Activated CD4-positive, alpha-beta memory T cell treated with anti-CD3 and anti-CD28 coated beads for 36 hours (primary cell): ENCODE data around the gene KIFC1. TPM values are rescaled to one million over a fixed set of nuclear protein-coding genes. Genes with fewer than 3 reads are reported as not detected.
A peak's percentile ranks its signal among the peaks of the same experiment; 100 is the strongest.

Experiments
- CTCF ChIA-PET: fragments of 350-600 bp; sonication (Branson Sonifier 250); formaldehyde crosslinking; loops from one replicate; lab custom pipeline; 2021; ENCODE audit warnings: antibody characterized with exemption, inconsistent platforms; lab: Charles Lee
- POLR2A ChIA-PET: fragments of 350-600 bp; sonication (Branson Sonifier 250); formaldehyde crosslinking; loops from one replicate; lab custom pipeline; 2021; ENCODE audit warnings: antibody characterized with exemption; lab: Charles Lee
- DNase-seq: peaks from one replicate; pipeline ENCODE4 v3.0.0-alpha.2; 2020
- H3K27ac Mint-ChIP-seq: one replicate; pipeline ENCODE4 v1.8.0; 2021; ENCODE audit warnings: mixed read lengths
- H3K27me3 Mint-ChIP-seq: one replicate; pipeline ENCODE4 v1.8.0; 2021; ENCODE audit warnings: mixed read lengths
- H3K36me3 Mint-ChIP-seq: one replicate; pipeline ENCODE4 v1.8.0; 2021; ENCODE audit warnings: mixed read lengths
- H3K4me1 Mint-ChIP-seq: one replicate; pipeline ENCODE4 v1.8.0; 2021; ENCODE audit warnings: low read depth, mixed read lengths
- H3K4me3 Mint-ChIP-seq: one replicate; pipeline ENCODE4 v1.8.0; 2021; ENCODE audit warnings: mild to moderate bottlenecking, mixed read lengths
- H3K9me3 Mint-ChIP-seq: one replicate; pipeline ENCODE4 v1.8.0; 2021; ENCODE audit warnings: mixed read lengths
- intact Hi-C: fragments of 100-400 bp; cut with micrococcal nuclease; formaldehyde crosslinking; loops from one replicate; pipeline ENCODE4 v1.15.1; 2023
- total RNA-seq, 2 experiments: library from RNA; stranded (reverse); gene quantifications; one replicate each; pipeline ENCODE4 v1.2.3, GENCODE V29; 2021

The KIFC1 gene
- total RNA-seq, 2 experiments from 2014 or later = 94.6 to 103 TPM

DNA sequence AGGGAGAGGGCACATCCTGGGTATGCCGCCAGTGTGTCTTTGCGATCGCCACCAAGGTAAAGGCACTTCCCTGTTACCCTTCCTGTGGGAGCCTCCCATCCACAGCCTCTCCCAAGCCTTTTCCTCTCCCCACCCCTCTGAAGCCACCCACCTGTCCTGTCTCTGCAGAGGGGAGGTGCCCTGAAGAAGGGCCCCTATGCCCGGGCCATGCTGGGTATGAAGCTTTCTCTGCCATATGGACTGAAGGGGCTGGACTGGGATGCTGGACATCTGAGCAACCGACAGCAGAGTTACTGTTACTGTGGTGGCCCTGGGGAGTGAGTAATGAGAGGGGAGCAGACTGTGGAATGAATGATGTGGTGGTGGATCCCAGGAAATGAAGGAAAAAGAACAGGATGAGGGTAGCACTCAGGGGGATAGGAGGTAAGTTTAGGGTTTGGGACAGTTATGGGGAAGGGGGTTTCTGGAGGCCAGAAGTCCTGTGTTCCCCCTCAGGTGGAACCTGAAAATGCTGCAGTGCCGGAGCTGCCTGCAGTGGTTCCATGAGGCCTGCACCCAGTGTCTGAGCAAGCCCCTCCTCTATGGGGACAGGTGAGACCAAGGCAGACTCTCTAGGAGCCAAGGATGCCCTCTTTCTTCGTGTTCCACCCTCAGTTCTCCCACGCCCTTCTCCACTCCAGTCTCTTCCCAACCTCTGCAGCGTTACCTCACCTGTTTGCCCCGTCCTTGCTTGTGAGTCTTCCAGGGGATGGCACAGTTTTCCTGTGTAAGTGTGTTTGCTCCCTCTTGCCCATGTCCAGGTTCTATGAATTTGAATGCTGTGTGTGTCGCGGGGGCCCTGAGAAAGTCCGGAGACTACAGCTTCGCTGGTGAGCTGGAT is 21.9 kb downstream of the KIFC1 start:
- ChIA-PET POLR2A (interaction anchor here (1.0 kb wide), 1 partner anchor 96 kb away, joined by 3 read pairs; the partner anchor contains the start of gene ZBTB22), CTCF (interaction anchor here (1.3 to 2.0 kb wide), 2 partner anchors 12 to 23 kb away, joined by 5 to 6 read pairs; no protein-coding TSS in a partner anchor)
- Mint-ChIP-seq H3K36me3 (peaks cover 37% of the 10 kb centered on the region), H3K27me3 (no peaks in the 10 kb centered on the region), H3K9me3 (no peaks in the 10 kb centered on the region), H3K4me3 (no peak overlapping the region), H3K27ac (peak overlapping the region; percentile 52), H3K4me1 (peaks cover 59% of the 10 kb centered on the region)
- intact Hi-C loops = loop anchor here (5.0 to 10.0 kb wide), 3 partner anchors 281 to 1219 kb away; partner anchors contain the start of genes GPSM3, HMGA1 and PBX2
- DNase-seq = no peak

DNA sequence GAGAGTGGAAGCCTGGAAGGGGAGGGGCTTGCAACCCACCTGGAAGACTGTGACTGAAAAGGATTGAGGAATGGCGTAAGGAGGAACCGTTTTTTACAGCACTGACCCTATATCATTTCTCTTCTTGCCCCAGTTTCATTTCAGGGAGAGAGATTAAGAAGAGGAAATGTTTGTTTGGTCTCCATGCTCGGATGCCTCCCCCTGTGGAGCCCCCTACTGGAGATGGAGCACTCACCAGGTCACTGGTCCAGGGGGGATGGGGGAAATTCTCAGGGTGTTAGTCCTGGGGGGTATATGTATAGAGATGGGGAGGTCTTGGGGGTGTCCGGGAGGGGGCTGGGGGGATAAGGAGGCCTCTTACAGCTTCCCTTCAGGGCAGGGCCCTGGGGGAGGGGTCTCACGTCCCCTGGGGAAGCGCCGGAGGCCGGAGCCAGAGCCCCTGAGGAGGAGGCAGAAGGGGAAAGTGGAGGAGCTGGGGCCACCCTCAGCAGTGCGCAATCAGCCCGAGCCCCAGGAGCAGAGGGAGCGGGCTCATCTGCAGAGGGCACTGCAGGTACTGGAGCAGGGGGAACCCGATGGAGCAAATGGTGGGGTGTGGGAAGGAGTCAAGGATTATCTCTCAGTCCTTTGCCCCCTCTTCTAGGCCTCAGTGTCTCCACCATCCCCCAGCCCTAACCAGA is 23.1 kb downstream of the KIFC1 start:
- peaks cover 67% of the 10 kb centered on the region for H3K4me1 Mint-ChIP-seq
- DNase-seq = no peak
- no peak overlapping the region for H3K4me3 Mint-ChIP-seq
- H3K9me3 Mint-ChIP-seq = no peaks in the 10 kb centered on the region
- H3K36me3 Mint-ChIP-seq = peaks cover 34% of the 10 kb centered on the region
- H3K27ac Mint-ChIP-seq = peak overlapping the region; percentile 99
- ChIA-PET CTCF (interaction anchor here (1.2 to 2.0 kb wide), 3 partner anchors 11 to 24 kb away, joined by 5 to 6 read pairs (median 6); no protein-coding TSS in a partner anchor), POLR2A (interaction anchor here (0.6 to 3.5 kb wide), 3 partner anchors 11 to 197 kb away, joined by 3 to 24 read pairs (median 3); partner anchors contain the start of gene ZBTB22)
- H3K27me3 Mint-ChIP-seq = no peaks in the 10 kb centered on the region
- intact Hi-C loops = loop anchor here (5.0 to 10.0 kb wide), 5 partner anchors 280 to 1220 kb away; partner anchors contain the start of genes BRD2, GPSM3, HMGA1 and PBX2

DNA sequence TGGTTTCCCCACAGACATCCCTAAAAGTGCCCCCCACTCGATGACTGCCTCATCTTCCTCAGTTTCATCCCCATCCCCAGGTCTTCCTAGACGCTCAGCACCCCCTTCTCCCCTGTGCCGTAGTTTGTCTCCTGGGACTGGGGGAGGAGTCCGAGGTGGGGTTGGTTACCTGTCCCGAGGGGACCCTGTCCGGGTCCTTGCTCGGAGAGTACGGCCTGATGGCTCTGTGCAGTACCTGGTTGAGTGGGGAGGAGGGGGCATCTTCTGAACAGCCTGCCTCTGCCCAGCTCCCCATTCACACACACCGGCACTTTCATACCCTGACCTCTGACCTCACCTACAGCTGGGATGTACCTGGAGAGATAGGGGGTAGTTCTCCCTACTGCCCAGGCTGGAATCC is 24.2 kb downstream of the KIFC1 start:
- CTCF ChIA-PET = interaction anchor here (0.7 to 1.2 kb wide), 3 partner anchors 10 to 25 kb away, joined by 3 to 6 read pairs (median 4); no protein-coding TSS in a partner anchor

DNA sequence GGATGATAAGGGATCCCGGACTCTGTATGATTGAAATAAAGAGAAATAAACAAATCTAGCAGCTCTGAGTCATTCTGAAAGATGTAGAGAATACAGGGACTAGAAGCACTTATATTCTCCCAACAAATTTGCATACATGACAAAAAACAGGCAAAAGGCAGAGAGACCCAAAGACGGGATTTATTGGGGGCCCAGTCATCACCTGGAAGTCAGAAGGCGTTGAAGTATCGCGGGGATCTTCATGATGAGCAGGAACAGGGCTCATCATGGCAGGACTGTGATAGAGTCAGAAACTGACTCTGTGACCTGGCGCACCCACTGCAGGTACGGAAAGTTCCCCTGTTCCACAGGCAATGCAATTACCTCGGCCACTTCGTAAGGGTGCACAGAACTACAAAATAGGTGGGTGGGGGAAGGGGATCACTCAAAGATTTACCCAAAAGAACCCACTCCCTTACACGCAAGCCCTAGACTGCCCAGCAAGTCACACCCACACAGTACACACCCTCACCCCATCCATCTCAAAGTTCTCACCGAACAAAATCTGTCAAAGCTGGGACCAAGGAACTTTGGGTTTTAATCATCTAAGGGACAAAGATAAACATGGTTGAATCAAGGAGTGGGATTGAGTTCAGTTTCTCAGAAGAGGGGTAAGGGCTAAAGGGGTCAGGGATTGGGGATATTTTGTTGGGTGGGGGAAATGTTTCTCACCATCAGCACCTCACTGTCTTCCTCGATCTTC is 24.9 kb downstream of the KIFC1 start:
- peaks cover 34% of the 10 kb centered on the region for H3K36me3 Mint-ChIP-seq

More for the DNA sequence above, 24.2 kb downstream of the KIFC1 start:
- POLR2A ChIA-PET = interaction anchor here (1.6 to 3.5 kb wide), 2 partner anchors 10 to 98 kb away, joined by 4 to 24 read pairs; partner anchors contain the start of gene ZBTB22
- peak overlapping the region; percentile 99 for H3K27ac Mint-ChIP-seq
- H3K27me3 Mint-ChIP-seq = no peaks in the 10 kb centered on the region
- intact Hi-C loops = loop anchor here (5.0 to 10.0 kb wide), 4 partner anchors 279 to 1221 kb away; partner anchors contain the start of genes BRD2, GPSM3, PBX2 and PSMB8
- no peak for DNase-seq
- H3K36me3 Mint-ChIP-seq = peaks cover 34% of the 10 kb centered on the region
- H3K4me3 Mint-ChIP-seq = peak overlapping the region; percentile 60
- H3K9me3 Mint-ChIP-seq = no peaks in the 10 kb centered on the region
- peaks cover 65% of the 10 kb centered on the region for H3K4me1 Mint-ChIP-seq

DNA sequence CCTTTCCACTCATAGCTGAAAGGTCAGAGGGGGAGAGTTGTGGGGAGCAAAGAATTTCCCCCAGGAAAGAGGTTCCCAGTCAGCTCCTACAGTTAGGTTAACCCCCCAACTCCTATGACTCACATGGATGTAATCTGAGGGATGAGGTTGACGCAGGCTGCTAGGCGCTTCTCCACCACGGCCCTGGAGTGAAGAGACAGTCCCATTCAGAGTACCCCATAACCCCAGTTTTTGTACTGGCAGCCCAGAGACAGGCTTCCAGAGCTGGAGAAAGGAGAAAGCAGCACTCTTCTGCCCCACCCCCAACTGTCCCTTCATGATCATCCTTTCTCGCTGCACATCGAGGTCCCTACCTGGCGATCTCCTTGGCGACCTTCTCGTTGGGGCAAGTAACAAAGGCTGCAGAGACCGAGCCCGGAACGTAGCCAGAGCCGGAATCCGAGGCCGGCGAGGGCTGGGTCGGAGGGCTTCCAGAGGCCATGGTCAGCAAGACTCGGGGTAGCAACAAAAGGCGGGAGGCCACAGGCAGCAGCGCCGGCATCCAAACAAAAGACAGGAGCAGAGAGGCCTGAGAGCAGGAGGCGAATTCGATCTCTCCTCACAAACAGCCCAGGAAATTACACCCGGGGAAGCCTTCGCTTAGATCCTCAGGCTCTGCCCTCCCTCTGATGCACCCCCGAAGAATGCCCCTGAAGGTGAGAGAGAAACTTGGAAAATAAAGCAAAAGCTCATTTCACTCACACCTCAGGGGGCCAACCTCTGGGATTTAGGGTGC is 25.7 kb downstream of the KIFC1 start:
- H3K4me1 Mint-ChIP-seq = peaks cover 63% of the 10 kb centered on the region
- intact Hi-C loops = loop anchor here (5.0 to 10.0 kb wide), 4 partner anchors 277 to 1223 kb away; partner anchors contain the start of genes BRD2, GPSM3, PBX2 and PSMB8
- H3K27ac Mint-ChIP-seq = peak overlapping the region; percentile 99
- H3K27me3 Mint-ChIP-seq = no peaks in the 10 kb centered on the region
- DNase-seq = peak; percentile 57
- H3K9me3 Mint-ChIP-seq = no peaks in the 10 kb centered on the region
- ChIA-PET POLR2A (interaction anchor here (1.0 to 3.5 kb wide), 8 partner anchors 9 to 204 kb away, joined by 3 to 24 read pairs (median 4); partner anchors contain the start of genes B3GALT4, ITPR3, KIFC1 and ZBTB22), CTCF (interaction anchor here (1.5 kb wide), 1 partner anchor 8 kb away, joined by 8 read pairs; no protein-coding TSS in a partner anchor)
- H3K36me3 Mint-ChIP-seq = peaks cover 33% of the 10 kb centered on the region
- peak overlapping the region; percentile 94 for H3K4me3 Mint-ChIP-seq

More for the DNA sequence above, 24.9 kb downstream of the KIFC1 start:
- peak; percentile 77 for DNase-seq
- ChIA-PET POLR2A (interaction anchor here (1.0 to 3.5 kb wide), 7 partner anchors 9 to 205 kb away, joined by 3 to 24 read pairs (median 4); partner anchors contain the start of genes B3GALT4, ITPR3, KIFC1 and ZBTB22), CTCF (interaction anchor here (1.0 to 1.5 kb wide), 2 partner anchors 9 to 13 kb away, joined by 4 to 8 read pairs; no protein-coding TSS in a partner anchor)
- intact Hi-C loops = loop anchor here (5.0 to 10.0 kb wide), 4 partner anchors 278 to 1222 kb away; partner anchors contain the start of genes BRD2, GPSM3, PBX2 and PSMB8
- peak overlapping the region; percentile 94 for H3K4me3 Mint-ChIP-seq
- peaks cover 66% of the 10 kb centered on the region for H3K4me1 Mint-ChIP-seq
- H3K27me3 Mint-ChIP-seq = no peaks in the 10 kb centered on the region
- no peaks in the 10 kb centered on the region for H3K9me3 Mint-ChIP-seq
- peak overlapping the region; percentile 99 for H3K27ac Mint-ChIP-seq

DNA sequence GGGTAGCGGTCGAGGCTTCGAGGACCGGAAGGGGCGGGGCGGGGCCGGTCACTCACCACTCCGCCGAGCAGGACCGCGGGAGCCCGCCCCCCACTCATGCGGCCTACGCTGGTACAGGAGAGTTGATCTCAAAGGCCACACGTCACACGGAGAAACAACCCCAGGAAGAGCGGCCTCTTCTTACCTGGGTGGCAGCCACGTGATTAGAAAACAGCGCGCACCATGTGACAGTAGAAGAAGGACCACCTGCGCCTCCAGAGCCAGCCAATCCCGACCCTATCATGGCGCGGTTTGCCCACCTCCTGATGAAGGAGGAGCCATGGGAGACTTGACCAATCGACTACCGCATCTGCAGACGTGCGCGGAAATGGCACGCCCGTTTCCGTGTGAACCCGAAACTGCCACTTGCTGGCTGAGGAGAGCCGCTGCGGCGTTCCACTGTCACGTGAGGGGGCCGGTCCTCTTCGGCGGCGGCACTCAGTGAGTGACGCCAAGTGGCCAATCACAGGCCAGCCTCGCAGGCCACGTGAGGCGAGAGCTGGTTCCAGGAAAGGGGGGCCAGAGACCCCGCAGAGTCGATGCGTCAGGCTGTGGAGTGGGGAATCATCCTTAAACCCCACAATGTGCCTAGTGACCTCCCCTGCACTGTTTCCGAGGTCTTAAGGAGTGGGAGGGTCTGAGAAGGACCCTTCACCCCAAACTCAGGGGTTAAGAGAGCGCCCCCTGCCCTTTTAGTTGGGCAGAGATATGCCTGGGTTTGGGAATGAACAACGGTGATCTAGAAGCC is 26.5 kb downstream of the KIFC1 start, which contains the start of gene CUTA:
Gene CUTA (minus strand): TSS at position 205 of the 787 bp plus-strand sequence. CDS start 107 bp downstream, at position 98.
- ChIA-PET CTCF (interaction anchor here (0.9 to 1.7 kb wide), 7 partner anchors 11 to 168 kb away, joined by 3 to 9 read pairs (median 4); no protein-coding TSS in a partner anchor), POLR2A (interaction anchor here (0.8 to 3.5 kb wide), 6 partner anchors 8 to 446 kb away, joined by 3 to 24 read pairs (median 3); partner anchors contain the start of genes KIFC1, ZBTB22 and ZBTB9)
- peaks cover 28% of the 10 kb centered on the region for H3K36me3 Mint-ChIP-seq
- intact Hi-C loops = loop anchor here (1.0 to 10.0 kb wide), 12 partner anchors 8 to 1223 kb away; partner anchors contain the start of genes BRD2, GPSM3, KIFC1 and PBX2
- DNase-seq = peak; percentile 100
- peak within 1 kb of the TSS; percentile 94 for H3K4me3 Mint-ChIP-seq
- H3K4me1 Mint-ChIP-seq = peaks cover 56% of the 10 kb centered on the region
- H3K9me3 Mint-ChIP-seq = no peaks in the 10 kb centered on the region
- H3K27me3 Mint-ChIP-seq = no peaks in the 10 kb centered on the region
- H3K27ac Mint-ChIP-seq = peak within 1 kb of the TSS; percentile 99

DNA sequence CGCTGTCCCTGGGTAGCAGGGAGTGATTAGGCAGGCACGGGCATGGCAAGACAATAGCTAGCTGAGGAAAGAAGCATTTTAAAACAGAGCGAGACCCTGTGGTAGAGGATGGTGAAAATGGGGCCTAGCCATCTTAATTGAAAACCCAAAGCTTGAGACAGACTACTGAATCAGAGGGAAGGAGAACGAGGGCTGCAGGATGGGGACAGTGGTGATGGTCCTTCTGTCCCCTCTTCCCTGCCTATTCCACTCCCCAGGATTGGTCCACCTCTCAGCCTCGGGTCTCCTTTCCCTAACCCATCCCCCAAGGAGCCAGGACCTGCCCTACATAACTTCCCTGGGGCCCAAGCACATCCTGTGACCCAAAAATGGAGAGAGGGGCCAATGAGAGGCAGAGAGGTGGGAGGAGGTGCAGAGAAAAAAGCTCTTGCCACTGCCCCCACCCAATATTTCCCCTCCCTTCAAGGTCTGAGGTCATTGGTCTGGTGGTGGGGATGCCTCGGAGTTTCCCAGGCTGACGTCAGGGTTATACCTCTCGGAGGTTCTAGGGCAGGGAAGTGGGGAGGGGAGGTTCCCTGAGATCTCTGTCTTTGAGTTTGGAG is 27.2 kb downstream of the KIFC1 start:
- DNase-seq = peak; percentile 86

DNA sequence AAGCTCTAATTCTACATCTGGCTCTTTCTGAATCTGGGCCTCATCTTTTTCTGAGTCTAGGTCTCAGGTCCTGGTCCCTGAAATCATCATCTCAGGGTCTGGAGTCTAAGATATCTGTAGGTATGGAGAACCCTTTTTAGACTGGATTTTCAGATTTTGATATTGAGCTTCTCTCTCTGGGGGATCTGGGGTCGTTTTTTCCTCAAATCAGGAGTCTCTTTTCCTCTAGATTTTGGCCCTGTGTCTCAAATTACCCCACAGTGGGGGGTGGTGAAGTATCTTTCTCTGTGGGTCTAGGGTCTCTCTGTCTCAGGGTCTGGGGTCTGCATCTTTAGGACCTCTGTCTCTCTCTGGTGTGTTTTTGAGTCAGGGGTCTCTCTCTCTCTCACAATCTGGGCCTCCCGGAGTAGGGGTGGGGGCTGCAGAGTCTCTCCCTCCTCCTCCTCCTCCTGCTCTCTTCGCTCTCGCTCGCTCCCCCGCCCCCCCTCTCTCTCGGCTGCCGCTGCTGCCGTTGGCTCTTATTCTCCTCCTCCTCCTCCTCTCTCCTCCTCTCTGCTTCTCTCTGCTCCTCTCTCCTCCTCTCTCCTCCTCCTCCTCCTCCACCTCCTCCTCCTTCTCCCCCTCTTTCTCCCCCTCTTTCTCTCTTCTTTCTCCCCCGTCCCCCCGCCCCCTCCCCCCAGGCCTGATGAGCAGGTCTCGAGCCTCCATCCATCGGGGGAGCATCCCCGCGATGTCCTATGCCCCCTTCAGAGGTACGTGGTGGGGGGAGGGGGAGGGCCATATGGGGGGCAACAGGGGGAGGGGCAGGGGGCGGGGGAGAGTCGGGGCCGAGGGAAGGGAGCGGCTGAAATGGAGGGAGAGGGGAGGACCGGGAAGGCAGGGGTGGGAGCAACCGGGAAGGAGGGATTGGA is 28.2 kb downstream of the KIFC1 start, which contains the start of gene SYNGAP1:
Gene SYNGAP1 (plus strand): TSS at position 486 of the 911 bp plus-strand sequence. CDS start 200 bp downstream, at position 686.
- peaks cover 27% of the 10 kb centered on the region for H3K36me3 Mint-ChIP-seq
- H3K4me1 Mint-ChIP-seq = peaks cover 53% of the 10 kb centered on the region
- DNase-seq = peak; percentile 66
- ChIA-PET CTCF (interaction anchor here (0.7 to 1.7 kb wide), 5 partner anchors 9 to 170 kb away, joined by 3 to 9 read pairs (median 4); no protein-coding TSS in a partner anchor), POLR2A (interaction anchor here (0.6 to 1.8 kb wide), 4 partner anchors 9 to 102 kb away, joined by 3 to 6 read pairs (median 4); partner anchors contain the start of genes KIFC1, ZBTB22 and ZBTB9)
- intact Hi-C loops = loop anchor here (2.0 to 10.0 kb wide), 9 partner anchors 121 to 1225 kb away; partner anchors contain the start of genes BRD2, GPSM3, PBX2 and PSMB8
- peak within 1 kb of the TSS; percentile 94 for H3K4me3 Mint-ChIP-seq
- H3K9me3 Mint-ChIP-seq = no peaks in the 10 kb centered on the region
- H3K27me3 Mint-ChIP-seq = no peaks in the 10 kb centered on the region
- peak within 1 kb of the TSS; percentile 99 for H3K27ac Mint-ChIP-seq

More for the DNA sequence above, 27.2 kb downstream of the KIFC1 start:
- H3K9me3 Mint-ChIP-seq = no peaks in the 10 kb centered on the region
- intact Hi-C loops = loop anchor here (1.0 to 10.0 kb wide), 12 partner anchors 8 to 1224 kb away; partner anchors contain the start of genes BRD2, GPSM3, KIFC1 and PBX2
- peaks cover 53% of the 10 kb centered on the region for H3K4me1 Mint-ChIP-seq
- H3K4me3 Mint-ChIP-seq = peak overlapping the region; percentile 94
- H3K27ac Mint-ChIP-seq = peak overlapping the region; percentile 99
- POLR2A ChIA-PET = interaction anchor here (0.6 to 1.8 kb wide), 5 partner anchors 10 to 447 kb away, joined by 3 to 6 read pairs (median 3); partner anchors contain the start of genes KIFC1, ZBTB22 and ZBTB9
- H3K36me3 Mint-ChIP-seq = peaks cover 28% of the 10 kb centered on the region
- CTCF ChIA-PET = interaction anchor here (0.9 to 1.7 kb wide), 8 partner anchors 10 to 169 kb away, joined by 3 to 9 read pairs (median 4); no protein-coding TSS in a partner anchor
- no peaks in the 10 kb centered on the region for H3K27me3 Mint-ChIP-seq
